Transverse colon (tissue), 4 donors: ENCODE measurements around the gene SYNE1. TPM values are rescaled to one million over a fixed set of nuclear protein-coding genes. Genes with fewer than 3 reads are reported as not detected.

Source experiments
- DNase-seq: peaks from one replicate; pipeline ENCODE4 v3.0.0-alpha.2; 2019
- H3K27ac ChIP-seq, 4 donors: fragments of 200-600 bp; sonication (generic); 2 replicates each; pipeline ENCODE4 v1.5.1; 2016 to 2018; ENCODE audit warnings: inconsistent platforms in 4 of 4
- H3K27me3 ChIP-seq: fragments of 200-600 bp; sonication (generic); 2 replicates; pipeline ENCODE4 v1.5.1; 2017; ENCODE audit warnings: inconsistent platforms
- H3K36me3 ChIP-seq, 4 donors: fragments of 200-600 bp; sonication (generic); 2 replicates each; pipeline ENCODE4 v1.5.1; 2017 to 2019; ENCODE audit warnings: inconsistent platforms in 4 of 4
- H3K4me1 ChIP-seq, 4 donors: fragments of 200-600 bp; sonication (generic); 2 replicates each; pipeline ENCODE4 v1.5.1; 2017 to 2020; ENCODE audit warnings: inconsistent platforms in 4 of 4
- H3K4me3 ChIP-seq, 4 donors: fragments of 200-600 bp; sonication (generic); 1 replicate in 1 of 4; 2 replicates in 3 of 4; pipeline versions ENCODE4 v1.5.1 to v1.6.1; 2017 to 2019; ENCODE audit warnings: inconsistent platforms in 4 of 4
- H3K9me3 ChIP-seq, 2 donors: fragments of 200-600 bp; sonication (generic); 2 replicates each; pipeline ENCODE4 v1.5.1; 2017 to 2019; ENCODE audit warnings: inconsistent platforms in 2 of 2
- EP300 ChIP-seq: sonication (generic); formaldehyde crosslinking; IDR thresholded peaks from one replicate; pipeline ENCODE4 v1.6.1; 2017; ENCODE audit warnings: antibody characterized with exemption, low read depth
- POLR2A ChIP-seq: fragments of 450-650 bp; IDR thresholded peaks from one replicate; pipeline ENCODE4 v1.6.1; 2016; ENCODE audit warnings: antibody characterized with exemption, mild to moderate bottlenecking, moderate library complexity
- POLR2AphosphoS5 ChIP-seq, 3 donors: sonication (generic); formaldehyde crosslinking; IDR thresholded peaks; one replicate each; pipeline ENCODE4 v1.6.1; 2016; ENCODE audit warnings: antibody characterized with exemption in 3 of 3
- WGBS, 2 donors: methylation state at CpG; one replicate each; pipeline ENCODE4 v1.1.5; 2018; ENCODE audit warnings: low coverage in 1 of 2; 5-methylcytosine and 5-hydroxymethylcytosine counted together
- in situ Hi-C, 4 donors: fragments of 200-750 bp; cut with MboI; loops; one replicate each; pipeline versions ENCODE4 v1.15.0 to v1.15.1; 2017; ENCODE audit warnings: low sequenced_read_pairs in 3 of 4, low pct_ligation_motif_present in 1 of 4, low pct_unique_long_range_greater_than_20kb in 1 of 4
- intact Hi-C: fragments of 100-400 bp; cut with DNase I; formaldehyde crosslinking; loops from one replicate; pipeline ENCODE4 v1.15.1; 2023; ENCODE audit warnings: low total_unique reads
- total RNA-seq, 4 donors: library from RNA; depleted of rRNA; stranded (reverse); fragments of >200 nt; gene quantifications; one replicate each; pipeline ENCODE4 v1.1.0, GENCODE V29; 2016
- TF ChIP-seq, protein P1 (sequence below), 5 experiments: fragments of 200-600 bp in 3 of 5; fragments of 450-650 bp in 2 of 5; sonication (generic) in 3 of 5; IDR thresholded peaks; 1 replicate in 2 of 5; 2 replicates in 3 of 5; pipeline ENCODE4 v1.5.1; 2016 to 2017; ENCODE audit warnings: antibody characterized with exemption in 5 of 5, inconsistent platforms in 3 of 5, mild to moderate bottlenecking in 2 of 5, moderate library complexity in 1 of 5

SYNE1 gene
- total RNA-seq, 4 donors from 2014 or later, result 31.4 to 87.2 (median 59.7) TPM

DNA sequence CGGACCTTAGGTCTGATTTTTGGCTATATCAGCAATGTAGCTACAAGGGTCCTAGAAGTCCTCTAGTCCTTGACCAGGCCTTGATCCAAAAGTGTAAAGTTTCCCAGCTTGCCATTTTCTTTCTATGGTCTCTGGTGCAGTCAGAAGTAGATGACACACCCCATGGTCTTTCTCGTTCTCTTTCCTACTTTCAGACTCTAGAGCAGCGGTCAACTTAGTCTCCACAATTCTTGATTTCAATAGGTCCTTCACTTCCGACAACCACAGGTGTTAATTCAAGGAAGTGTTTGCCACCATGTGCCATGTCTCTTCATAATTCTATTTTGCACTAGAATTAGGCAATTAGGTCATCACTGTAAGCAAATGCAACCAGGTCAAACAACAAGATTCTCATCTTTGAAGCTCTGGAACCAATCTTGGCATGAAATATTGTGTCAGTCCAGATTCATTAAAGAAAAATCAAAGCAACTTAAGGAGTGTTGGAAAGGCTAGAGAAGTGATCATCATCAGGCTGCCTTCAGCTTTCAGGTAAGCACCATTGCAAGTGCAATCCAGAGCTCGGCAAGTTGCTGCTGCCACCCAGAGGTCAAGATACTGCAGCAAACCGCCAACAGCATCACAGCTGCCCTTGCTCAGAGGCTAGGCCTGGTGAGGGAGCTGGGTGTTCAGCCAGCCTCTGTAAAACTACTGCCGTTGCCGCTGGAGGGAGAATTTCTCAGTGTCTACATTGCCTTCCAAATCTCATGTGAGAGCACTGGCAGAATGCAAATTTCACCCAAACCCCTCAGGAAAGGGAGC, 5.6 kb upstream of the SYNE1 start:
- TF ChIP-seq POLR2A (no peak), EP300 (no peak), POLR2AphosphoS5 (IDR thresholded peaks at IDR 0.05) (no peak)
- TF ChIP-seq, protein P1, sequence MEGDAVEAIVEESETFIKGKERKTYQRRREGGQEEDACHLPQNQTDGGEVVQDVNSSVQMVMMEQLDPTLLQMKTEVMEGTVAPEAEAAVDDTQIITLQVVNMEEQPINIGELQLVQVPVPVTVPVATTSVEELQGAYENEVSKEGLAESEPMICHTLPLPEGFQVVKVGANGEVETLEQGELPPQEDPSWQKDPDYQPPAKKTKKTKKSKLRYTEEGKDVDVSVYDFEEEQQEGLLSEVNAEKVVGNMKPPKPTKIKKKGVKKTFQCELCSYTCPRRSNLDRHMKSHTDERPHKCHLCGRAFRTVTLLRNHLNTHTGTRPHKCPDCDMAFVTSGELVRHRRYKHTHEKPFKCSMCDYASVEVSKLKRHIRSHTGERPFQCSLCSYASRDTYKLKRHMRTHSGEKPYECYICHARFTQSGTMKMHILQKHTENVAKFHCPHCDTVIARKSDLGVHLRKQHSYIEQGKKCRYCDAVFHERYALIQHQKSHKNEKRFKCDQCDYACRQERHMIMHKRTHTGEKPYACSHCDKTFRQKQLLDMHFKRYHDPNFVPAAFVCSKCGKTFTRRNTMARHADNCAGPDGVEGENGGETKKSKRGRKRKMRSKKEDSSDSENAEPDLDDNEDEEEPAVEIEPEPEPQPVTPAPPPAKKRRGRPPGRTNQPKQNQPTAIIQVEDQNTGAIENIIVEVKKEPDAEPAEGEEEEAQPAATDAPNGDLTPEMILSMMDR (IDR thresholded peaks at IDR 0.05), result peak in 1 of 5 experiments; percentile 13
- Histone ChIP-seq H3K27ac (no peak overlapping the region), H3K36me3 (no peaks in the 10 kb centered on the region), H3K9me3 (no peaks in the 10 kb centered on the region), H3K4me1 (no peaks in the 10 kb centered on the region), H3K4me3 (no peak overlapping the region), H3K27me3 (peaks cover 9% of the 10 kb centered on the region)
- WGBS, 2 donors, result 41 to 65% methylated on average over 4 to 8 of the region's 8 CpGs
- in situ Hi-C loops (no loop called here), intact Hi-C loops (no loop called here)
- no peak for DNase-seq

DNA sequence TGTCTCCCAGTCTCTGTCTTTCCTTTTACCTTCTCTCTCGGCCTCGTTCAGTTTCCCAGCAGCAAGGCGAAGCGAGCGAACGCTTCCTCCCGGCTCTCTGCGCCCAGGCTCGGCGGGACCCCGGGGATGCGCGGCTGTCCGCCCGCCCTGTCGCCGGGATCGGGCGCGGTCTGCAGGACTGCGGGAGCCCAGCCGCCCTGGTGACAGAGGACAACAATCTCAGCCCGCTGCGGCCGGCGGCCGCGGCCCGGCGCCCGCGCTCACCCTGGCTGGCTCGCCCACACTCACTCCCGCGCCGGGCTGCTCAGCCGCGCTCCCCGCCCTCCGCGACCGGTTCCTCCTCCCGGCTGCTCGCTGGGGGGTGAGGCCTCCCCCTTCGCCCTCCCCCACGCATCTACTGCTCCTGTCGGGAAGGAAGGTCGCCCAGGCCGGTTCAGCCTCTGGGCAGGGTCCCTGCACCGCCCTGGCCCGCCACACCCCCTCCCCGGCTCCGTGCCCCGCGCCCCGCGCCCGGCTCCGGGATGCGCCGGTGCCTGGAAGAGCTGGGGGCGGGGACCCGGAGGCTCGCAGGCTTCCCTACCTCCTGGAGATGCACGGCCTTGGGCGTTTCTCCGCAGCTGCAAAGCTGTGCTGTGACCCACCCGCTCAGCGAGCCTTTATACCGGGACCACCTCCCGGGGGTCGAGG, 410 bp downstream of the SYNE1 start:
- peaks cover 32% of the 10 kb centered on the region for H3K27me3 ChIP-seq
- peak overlapping the region; percentile 34 to 53 (median 44) for H3K4me3 ChIP-seq
- peak overlapping the region; percentile 34 to 57 (median 44) for H3K27ac ChIP-seq
- intact Hi-C loops (no loop called here), in situ Hi-C loops (no loop called here)
- H3K4me1 ChIP-seq, result peaks cover 0 to 13% (median 0%) of the 10 kb centered on the region in 4 donors
- 0 to 1% methylated on average over 13 to 57 of the region's 72 CpGs for WGBS, 2 donors
- no peaks in the 10 kb centered on the region for H3K36me3 ChIP-seq
- no peak for DNase-seq
- H3K9me3 ChIP-seq, result no peaks in the 10 kb centered on the region
- TF ChIP-seq, protein P1 (IDR thresholded peaks at IDR 0.05), result no peak
- no peak for TF ChIP-seq POLR2AphosphoS5 (IDR thresholded peaks at IDR 0.05)
- no peak for TF ChIP-seq POLR2A
- no peak for TF ChIP-seq EP300

DNA sequence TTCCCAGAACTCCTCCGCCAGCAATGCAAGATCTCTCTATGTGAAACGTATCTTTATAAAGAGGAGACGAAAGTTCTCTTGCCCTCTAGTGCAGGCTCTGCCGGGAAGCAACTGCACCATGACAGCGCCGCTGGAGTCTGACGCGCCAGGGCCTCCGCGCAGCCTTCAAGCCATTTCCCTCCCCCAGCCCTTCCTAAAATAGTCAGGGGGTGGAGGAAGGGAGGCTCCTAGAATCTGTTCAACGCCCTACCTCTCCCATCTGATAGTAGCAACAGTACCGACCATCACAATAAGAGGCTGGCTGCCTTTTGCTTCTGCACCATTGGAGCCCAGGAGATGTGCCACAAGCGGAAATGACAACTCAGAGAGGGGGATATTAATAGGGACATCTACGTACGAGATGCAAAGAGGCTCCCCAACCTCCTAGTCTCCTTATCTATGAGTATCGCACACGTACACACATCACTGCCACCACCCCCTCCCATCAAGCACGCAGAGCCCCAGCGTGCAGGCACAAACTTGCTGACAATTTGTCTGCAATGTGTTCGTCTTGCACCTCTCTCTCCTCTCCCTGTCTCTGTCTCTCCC, 1.0 kb downstream of the SYNE1 start:
- peak overlapping the region; percentile 34 to 53 (median 44) for H3K4me3 ChIP-seq
- no peak for TF ChIP-seq POLR2A
- TF ChIP-seq POLR2AphosphoS5 (IDR thresholded peaks at IDR 0.05), result peak in 1 of 3 donors; percentile 29
- TF ChIP-seq, protein P1 (IDR thresholded peaks at IDR 0.05), result no peak
- intact Hi-C loops (no loop called here), in situ Hi-C loops (no loop called here)
- H3K4me1 ChIP-seq, result peaks cover 0 to 13% (median 0%) of the 10 kb centered on the region in 4 donors
- peak overlapping the region; percentile 34 to 57 (median 44) for H3K27ac ChIP-seq
- peaks cover 32% of the 10 kb centered on the region for H3K27me3 ChIP-seq
- DNase-seq, result no peak
- WGBS, 2 donors, result 0 to 37% methylated on average over 1 to 20 of the region's 20 CpGs
- H3K36me3 ChIP-seq, result no peaks in the 10 kb centered on the region
- H3K9me3 ChIP-seq, result no peaks in the 10 kb centered on the region

DNA sequence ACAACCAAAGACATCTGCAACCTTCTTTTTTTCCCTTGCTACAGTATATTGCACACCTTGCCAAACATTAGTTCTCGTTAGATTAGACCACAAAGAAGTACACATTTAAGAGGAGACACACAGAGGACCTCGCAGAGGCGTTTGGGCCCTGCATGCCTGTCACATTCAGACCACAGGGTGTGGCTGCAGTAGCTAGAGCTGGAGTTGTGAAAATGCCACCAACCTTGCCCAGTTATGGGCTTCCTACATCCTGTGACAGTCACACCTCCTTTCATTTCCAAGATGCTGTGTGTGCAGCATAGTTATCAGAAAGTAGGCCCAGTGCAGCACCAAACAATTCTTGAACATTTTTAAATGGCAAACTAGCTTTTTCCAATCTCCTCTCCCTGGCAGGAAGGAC, 2.4 kb downstream of the SYNE1 start:
- DNase-seq, result no peak
- no peak overlapping the region for H3K4me3 ChIP-seq
- H3K4me1 ChIP-seq, result peaks cover 0 to 13% (median 0%) of the 10 kb centered on the region in 4 donors
- intact Hi-C loops (no loop called here), in situ Hi-C loops (no loop called here)
- H3K36me3 ChIP-seq, result no peaks in the 10 kb centered on the region
- WGBS, 2 donors, result 48 to 80% methylated on average over 1 to 3 of the region's 3 CpGs
- H3K9me3 ChIP-seq, result no peaks in the 10 kb centered on the region
- TF ChIP-seq POLR2AphosphoS5 (IDR thresholded peaks at IDR 0.05), result no peak
- no peak for TF ChIP-seq EP300
- TF ChIP-seq POLR2A, result no peak
- TF ChIP-seq, protein P1 (IDR thresholded peaks at IDR 0.05), result no peak
- H3K27me3 ChIP-seq, result peaks cover 32% of the 10 kb centered on the region
- no peak overlapping the region for H3K27ac ChIP-seq
